GM10847 (cell line): Measurements from ENCODE around the gene MRPL23.

Experiments used
- POLR2A ChIP-seq: IDR thresholded peaks from 2 replicates; pipeline ENCODE4 v1.6.1; 2011; ENCODE audit not compliant: insufficient read length; ENCODE audit errors: extremely low read depth

Gene MRPL23

GRCh38 chr11:1946812-1947484, at the start of gene MRPL23:
Gene MRPL23 (plus strand): TSS chr11:1947332. CDS start chr11:1947363, 31 bp downstream.
- no peak for TF ChIP-seq POLR2A

DNA sequence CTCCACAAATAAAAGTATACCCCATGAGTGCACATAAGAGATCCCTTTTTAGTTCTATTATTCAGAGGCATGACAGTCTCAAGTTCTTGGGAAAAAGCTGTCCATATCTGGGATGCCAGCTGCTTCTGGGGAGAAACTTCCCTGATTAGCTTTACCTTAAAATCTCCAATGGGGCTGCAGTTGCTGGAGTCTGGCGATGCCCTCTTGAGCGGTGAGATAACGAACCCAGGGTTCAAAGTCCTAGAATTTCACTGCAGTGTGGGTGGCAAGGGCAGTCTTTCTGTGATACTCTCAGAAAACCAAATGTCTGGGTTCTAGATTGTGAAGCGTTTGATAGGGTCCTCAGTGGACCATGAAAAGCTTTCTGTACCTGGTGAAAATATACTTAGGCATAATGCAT, 48.0 kb upstream of the MRPL23 start:
- TF ChIP-seq POLR2A: no peak

- TF ChIP-seq POLR2A: no peak
Observed at GRCh38 chr11:1899686-1900085, 47.4 kb upstream of the MRPL23 start.

- no peak for TF ChIP-seq POLR2A
Observed at GRCh38 chr11:1906181-1906580, 41.0 kb upstream of the MRPL23 start.

DNA sequence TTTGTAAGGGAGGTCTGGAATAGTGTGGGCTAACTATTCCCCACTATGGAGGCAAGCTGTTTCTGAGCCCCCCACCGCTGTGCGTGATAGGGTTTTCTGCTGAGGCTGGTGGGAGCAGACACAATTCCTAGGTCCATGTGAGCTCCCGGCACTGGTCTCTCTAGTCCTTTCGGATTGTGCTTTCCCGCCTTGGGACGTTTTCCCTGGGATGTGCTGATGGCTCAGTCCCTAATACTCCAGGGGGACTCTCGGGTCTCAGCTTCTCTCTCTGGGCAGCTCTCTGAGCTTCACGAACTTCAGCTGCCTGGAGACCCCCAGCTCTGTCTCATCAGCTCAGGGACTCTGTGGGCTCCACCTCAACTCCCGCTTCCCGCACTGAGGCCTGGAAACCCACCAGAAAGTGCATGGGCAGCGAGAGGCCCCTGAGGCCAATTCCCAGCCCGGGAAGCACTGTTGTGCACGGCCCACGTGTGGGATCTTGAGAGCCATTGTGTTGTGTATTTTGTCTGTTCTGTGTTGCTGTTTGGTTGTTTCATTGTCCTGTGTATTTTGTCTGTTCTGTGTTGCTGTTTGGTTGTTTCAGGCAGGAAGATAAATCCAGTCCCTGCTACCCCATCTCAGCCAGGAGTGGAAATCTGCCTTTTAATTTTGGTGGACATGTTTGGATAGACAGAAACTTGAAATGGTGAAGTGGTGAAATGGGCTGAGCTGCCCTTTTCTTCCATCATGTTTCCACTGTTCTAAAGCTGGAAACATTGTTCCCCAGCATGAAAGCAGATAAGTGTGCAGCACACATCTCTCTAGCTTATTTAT, 40.3 kb upstream of the MRPL23 start:
- no peak for TF ChIP-seq POLR2A

DNA sequence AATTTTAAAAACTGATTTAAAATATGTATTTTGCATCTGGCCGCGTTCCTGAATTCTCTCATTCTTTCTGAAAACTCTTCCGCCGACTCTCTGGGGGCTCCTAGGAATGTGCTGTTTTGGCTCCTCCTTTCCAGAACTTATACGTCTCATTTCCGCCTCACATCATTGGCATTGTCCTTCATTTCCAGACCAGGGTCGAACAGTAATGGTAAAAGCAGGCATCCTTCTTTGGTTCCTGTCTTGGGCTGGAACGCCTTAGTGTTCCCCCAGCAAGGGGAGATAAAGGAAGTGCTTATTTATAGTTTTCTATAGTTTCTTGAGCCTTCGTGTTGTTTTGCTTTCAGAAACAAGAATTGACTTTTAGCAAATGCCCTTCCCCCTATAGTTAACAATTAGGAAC, 38.5 kb upstream of the MRPL23 start:
- no peak for TF ChIP-seq POLR2A

GRCh38 chr11:1909524-1909923, 37.6 kb upstream of the MRPL23 start:
- TF ChIP-seq POLR2A: no peak

GRCh38 chr11:1912289-1912878, 34.7 kb upstream of the MRPL23 start:
- no peak for TF ChIP-seq POLR2A

DNA sequence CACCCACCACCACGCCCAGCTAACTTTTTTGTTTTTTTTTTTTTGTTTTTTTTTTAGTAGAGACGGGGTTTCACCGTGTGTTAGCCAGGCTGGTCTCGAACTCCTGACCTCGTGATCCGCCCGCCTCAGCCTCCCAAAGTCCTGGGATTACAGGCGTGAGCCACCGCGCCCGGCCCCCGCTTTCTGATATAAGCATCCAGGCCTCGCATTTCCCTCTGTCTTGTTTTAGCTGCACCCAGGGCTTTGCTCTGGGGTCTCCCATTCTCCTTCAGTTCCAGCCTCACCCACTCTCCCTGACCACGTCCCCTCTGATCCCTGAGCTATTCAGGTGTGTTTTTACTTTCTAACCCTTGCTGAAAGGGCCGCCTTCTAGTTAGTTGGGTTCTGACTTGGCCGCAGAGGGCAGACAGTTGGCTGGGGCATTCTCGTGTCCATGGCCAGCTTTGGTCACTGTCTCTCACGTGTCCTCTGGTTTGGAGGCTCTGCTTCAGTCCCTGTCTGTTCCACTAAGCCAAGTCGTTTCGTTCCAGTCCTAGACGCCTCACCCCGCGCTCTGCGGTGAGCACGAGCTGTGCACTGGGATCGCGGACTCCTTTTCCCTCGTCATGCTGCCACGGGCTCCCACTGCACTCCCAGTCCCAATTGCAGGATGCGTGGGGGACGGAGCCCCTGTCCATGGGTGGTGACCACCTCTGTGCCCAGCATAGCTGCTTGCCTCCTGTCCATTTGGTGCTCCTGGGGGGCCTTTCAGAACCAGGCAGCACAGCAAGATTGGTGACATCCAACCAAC, 33.7 kb upstream of the MRPL23 start:
- TF ChIP-seq POLR2A: no peak

DNA sequence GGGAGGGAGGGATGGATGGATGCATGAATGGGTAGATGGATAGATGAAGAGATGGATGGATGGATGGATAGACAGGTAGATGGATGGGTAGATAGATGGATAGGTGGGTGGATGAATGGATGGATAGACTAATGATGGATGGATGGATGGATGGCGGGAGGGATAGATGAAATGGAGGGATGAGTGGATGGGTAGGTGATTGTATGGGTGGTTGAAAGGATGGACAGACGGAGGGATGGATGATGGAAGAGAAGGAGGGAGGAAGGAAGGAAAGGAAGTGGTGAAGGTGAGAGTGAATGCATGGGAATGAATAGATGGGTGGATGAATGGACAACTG, 31.4 kb upstream of the MRPL23 start:
- TF ChIP-seq POLR2A: no peak

GRCh38 chr11:1916132-1916985, 30.8 kb upstream of the MRPL23 start:
- no peak for TF ChIP-seq POLR2A

DNA sequence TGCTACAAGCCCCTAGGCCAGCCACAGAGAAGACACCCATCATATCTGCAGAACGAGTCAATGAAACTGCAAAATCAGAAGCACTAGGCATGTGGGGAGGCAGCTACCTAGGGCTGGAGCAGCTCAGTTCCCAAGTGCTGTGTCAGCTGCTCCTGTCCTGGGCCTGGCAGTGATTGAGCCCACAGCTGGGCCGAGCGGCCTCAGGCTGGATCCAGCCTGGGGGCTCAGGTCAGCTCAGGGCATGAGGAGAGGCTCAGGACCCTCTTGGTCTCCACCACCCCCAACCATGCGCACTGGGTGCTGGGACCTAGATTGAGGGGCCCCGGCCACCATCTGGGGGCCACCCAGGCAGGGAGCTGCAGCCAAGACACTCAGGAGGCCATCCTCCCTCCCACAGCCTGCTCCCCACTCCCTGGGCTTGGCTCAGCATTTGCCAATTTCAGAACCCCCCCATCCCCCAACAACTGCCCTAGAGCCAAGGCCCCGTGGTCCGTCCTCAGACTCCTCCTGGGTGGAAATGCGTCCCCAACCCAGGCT, 30.1 kb upstream of the MRPL23 start:
- TF ChIP-seq POLR2A: no peak

DNA sequence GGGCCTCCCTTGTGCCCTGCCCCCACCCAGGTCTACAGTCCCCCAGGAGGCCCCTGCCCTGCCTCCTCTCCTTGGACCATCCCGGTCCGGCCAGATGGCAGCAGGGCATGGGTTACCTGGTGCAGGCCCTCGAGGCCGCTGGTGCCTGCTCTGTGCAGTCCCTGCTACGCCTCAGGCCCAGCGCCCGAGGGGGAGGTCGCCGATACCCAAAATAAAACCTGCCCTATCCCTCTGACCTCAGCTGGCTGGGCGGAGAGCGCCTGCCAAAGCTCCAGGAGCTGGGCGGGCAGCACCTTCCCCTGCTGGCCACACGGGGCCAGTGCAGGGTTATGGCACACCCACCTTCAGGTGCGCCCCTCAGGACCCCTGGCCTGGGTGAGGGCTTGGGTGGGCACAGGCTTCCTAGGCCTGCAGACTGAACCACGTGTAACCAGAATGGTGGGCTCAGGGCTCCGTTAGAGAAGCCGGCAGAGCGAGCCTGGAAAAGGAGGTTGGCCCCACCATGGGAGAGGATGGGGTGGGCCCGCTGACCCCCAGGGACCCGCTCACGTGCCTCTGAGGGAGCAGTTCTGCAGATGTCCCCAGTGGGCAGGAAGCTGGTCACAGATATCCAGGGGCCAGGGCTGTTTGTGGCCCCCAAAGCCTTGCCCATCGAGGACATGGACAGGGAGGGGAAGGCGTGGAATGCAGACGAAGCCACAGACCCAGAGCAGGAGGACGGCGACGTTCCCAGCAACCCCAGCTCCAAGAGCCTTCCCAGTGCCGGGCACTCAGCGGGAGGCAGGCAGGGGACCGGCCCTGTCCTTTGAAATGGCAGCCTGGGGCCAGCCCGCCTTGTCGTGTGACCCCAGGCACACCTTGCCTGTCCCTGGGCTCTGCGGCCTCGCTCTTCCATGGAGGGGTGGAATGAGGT, 29.4 kb upstream of the MRPL23 start:
- no peak for TF ChIP-seq POLR2A

GRCh38 chr11:1918436-1919315, 28.5 kb upstream of the MRPL23 start:
- TF ChIP-seq POLR2A: no peak
